NCI-H2029 (cell line): ENCODE results near the gene SNX27.
"Not testable (repeated sequence)": the region's sequence is repeated elsewhere in the genome, so short reads cannot be mapped to it uniquely, and the experiment has no call there.

Experiments
- DNase-seq: peaks from one replicate; lab custom pipeline; 2025; lab: John Stamatoyannopoulos, UW

The SNX27 gene

DNA sequence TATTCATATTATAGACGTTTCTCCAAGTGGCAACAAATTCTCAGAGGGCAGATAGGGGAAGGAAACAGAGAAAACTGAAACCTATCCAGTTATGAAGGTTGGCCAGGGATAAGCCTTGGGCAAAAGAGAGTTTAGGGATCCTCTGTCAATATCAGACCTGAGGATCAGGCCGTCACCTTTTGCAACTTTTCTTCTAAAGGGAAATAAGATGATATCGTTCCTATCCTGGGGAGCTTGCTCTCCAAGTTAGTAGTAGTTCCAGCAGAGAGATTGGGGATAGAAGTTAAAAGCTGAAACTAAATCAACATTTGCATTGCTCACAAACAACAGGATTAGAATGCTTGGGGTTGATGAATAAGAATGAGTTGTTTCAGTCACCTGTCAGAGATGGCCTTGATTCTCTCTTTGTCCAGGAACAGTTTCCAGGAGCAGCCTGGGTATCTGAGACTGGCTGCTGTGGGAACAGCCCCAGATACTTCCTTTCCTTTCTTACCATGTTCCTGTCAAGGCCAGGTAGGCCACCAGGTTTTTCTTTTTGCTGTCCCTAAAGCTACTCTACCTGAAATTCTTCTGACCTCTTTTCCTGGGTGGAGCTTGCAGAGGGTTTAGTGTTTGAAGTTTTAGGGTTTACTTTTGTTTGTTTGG, 112.0 kb downstream of the SNX27 start:
- DNase-seq: no peak

DNA sequence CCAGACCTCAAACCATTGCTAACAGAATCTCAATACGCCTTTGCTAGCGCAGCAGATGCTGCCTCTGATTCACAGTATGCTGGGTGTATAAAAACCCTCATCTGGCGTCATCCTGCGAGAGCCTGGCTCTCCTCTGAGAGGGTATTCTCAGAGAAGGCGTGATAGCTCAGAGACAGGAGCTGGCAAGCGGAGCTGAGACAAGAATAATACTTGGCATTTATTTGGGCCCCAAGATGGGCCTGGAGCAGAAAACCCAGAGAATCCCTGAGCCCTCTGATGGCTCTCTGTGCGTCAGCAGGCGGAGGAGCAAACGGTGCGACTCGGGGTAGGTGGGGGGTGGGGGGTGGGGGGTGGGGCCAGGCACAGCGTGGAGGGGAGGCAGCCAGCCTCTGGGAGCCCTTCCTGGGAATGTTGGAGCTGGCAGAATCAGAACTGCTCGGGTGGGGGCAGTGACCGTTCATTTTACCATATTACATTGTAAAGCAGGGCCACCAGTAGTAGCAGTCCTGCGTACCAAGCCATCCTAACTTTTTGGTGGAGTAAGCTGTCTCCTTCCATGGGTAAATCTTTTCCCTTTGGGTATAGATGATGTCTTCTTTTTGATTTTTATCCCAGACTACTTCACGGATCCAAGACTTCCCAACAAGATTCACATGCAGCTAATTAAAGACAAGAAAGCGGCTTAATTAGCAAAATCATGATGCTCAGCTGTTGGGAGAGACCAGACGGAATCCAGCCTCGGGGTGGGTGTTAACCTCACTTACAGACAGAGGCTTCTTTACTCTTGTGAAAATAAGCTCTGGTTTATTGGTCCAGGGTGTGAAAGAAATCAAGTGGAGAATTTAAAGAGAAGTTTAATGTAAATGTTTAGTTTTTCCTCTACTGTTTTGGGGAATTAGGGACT, 116.6 kb downstream of the SNX27 start:
- no peak for DNase-seq

DNA sequence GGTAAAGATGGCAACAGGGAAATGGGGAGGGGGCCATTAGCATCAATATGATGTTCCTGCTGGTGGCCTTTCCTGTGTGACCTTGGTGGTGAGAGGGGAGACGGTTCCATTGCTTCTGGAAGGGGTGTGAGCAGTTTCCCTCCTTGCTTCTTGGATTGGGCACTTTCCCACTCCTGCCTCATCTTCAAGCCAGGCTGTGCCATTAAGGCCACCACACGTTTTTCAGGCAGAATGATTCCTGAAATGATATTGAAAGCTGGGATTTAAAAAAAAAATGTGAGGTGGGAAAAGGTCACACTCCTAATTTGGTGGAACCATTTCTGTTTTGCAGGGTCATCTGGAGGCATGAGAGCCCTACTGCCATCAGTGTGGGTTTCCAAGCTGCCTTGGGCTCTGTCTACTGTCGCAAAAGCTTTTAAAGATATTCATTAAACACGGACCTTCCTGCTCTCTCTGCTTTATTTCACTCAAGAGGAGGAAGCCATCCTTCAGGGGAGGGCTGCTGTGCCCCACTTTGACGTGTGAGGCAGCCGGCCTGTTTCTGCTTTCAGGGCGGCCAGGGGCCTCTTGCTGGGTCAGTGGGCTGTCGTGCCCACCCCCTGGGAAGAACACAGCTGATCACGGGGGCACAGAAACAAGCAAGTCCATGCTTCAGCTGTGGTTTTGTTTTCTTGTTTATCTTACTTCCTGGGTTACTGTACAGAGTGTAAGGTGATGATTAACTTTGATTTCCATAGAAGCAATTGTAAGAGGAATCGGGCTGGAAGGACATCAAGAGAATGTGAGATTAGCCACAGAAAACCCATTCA, 117.5 kb downstream of the SNX27 start:
- DNase-seq: no peak

DNA sequence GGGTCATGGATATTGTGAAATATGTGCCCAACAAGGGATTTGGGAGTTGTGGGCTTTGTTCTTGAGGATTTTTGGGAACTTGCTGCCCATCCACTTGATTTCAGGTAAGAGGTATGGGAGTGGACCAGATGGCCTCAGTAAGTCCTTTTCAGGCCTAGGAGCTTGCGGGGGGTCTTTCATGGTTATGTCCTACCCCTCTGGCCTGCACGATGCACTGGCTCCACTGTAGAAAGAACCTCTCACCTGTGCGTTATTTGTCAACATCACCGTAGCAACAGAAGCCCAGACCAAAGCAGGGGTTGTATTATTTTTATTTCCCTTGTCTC, 118.1 kb downstream of the SNX27 start:
- DNase-seq: no peak

DNA sequence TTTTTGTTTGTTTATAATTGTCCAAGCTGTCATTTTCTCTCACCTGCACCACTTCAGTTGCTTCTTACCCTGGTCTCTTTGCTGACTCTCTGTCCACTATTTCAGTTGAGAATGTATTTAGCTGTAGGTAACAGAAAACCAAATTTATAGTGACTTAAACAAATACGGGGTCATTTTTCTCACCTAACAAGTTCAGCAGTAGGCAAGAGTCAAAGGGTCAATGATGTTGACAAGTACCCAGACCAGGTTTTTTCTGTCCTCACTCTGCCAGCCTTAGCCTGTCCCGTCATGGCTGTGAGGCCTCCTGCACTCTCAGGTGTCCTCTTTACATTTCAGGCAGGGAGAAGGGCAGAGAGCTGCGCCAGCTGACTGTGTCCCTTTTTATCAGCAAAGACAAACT, 121.3 kb downstream of the SNX27 start:
- DNase-seq: no peak

DNA sequence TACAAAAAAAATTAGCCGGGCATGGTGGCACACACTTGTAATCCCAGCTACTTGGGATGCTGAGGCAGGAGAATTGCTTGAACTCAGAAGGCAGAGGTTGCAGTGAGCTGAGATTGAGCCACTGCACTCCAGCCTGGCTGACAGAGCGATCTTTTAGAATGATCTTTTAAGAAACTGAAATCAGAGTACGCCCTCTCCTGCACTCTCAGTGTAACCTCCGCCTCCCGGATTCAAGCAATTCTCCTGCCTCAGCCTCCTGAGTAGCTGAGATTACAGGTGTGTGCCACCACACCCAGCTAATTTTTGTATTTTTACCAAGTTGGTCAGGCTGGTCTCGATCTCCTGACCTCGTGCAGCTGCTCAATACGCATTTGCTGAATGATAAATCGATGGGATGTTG, 122.1 kb downstream of the SNX27 start:
- not testable (repeated sequence) for DNase-seq

DNA sequence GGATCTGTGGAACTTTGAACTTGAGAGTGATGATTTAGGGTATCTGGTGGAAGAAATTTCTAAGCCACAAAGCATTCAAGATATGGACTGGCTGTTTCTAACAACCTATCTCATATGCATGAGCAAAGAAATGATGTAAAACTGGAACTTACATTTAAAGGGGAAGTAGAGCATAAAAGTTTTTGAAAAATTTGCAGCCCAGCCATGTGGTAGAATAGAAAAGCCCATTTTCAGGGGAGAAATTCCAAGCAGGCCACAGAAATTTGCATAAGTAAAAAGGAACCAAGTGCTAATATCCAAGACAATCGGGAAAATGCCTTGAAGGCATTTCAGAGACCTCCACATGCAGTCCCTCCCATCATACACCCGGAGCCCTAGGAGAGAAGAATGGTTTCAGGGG, 125.2 kb downstream of the SNX27 start:
- no peak for DNase-seq

DNA sequence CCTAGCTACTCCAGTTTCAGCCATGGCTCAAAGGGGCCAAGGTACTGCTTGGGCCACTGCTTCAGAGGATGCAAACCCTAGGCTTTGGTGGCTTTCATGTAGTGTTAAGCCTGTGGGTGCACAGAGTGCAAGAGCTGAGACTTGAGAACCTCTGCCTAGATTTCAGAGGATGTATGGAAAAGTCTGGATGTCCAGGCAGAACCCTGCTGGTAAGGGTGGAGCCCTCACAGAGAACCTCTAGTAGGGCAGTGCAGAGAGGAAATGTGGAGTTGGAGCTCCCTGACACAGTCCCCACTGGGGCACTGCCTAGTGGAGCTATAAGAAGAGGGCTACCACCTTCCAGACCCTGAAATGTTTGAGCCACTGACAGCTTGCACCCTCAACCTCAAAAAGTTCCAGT, 125.6 kb downstream of the SNX27 start:
- DNase-seq: no peak

DNA sequence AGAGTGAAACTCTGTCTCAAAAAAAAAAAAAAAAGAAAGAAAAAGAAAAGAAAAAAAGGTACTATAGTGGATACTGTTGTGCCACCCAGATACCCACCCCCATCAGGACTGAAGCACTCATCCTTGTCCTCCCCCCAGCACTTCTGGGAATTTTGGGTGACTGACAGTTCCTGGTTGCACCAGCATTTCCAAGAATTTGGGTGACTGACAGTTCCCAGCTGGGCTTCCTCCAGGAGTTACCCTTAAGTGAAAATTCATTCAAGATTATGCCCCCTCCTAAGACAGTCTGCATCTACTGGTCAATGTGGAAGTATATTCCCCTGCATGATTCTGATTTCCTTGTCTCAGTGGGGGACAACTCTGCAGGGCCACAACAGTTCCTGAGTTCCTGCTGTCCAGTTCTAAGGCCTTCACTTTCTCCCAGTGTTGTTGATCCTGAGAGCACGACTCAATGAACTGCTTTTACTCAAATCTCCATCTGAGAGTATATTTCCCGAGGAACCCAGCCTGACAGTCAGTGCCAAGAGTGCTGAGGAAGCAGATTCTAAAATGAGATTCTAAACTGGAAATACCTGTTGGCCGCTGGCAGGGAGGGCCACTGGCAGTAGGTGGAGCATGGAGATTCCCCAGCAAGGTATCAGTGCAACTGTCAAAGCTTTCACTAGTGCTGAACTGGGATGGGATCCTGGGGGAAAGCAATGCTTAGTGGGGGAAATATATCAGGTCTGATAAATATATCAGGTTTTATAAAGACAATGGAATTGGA, 127.9 kb downstream of the SNX27 start:
- DNase-seq: no peak

DNA sequence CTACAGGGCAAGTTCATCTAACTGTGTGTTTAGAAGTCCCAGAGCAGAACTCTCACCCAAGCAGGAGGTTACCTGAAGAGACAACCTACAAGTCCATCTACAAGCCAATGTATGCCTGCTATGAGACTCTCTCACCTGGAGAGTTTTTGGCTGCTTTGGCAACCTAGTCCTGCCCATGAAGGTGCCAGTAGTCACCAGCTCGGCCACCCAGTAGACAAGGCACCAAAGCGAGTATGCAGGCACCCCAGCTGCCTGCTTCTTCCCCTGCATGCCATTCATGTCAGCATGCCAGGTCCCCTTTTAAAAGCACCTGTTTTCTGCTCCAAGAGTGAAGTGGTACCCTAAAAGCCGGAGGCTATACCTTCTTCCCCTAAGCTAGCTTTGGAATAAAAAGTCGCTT, 129.7 kb downstream of the SNX27 start:
- no peak for DNase-seq
